GM12865 (cell line): ENCODE results near the gene MAK.

Experiments
- DNase-seq: peaks from one replicate; pipeline ENCODE4 v3.0.0; 2010; ENCODE audit warnings: low read depth
- H3K4me3 ChIP-seq: 2 replicates; pipeline ENCODE4 v1.5.1; 2011; ENCODE audit warnings: mild to moderate bottlenecking, low read depth, low read length, control low read depth
- CTCF ChIP-seq: IDR thresholded peaks from 2 replicates; pipeline ENCODE4 v1.5.1; 2011; ENCODE audit warnings: low read length, control low read depth, low read depth, inconsistent platforms; ENCODE audit not compliant: insufficient read depth; ENCODE audit errors: missing control alignments

Gene MAK

GRCh38 chr6:10719296-10719963, 118.9 kb downstream of the MAK start:
- no peak for TF ChIP-seq CTCF
- DNase-seq = no peak
- no peak overlapping the region for H3K4me3 ChIP-seq

GRCh38 chr6:10713962-10714361, 124.4 kb downstream of the MAK start:
- DNase-seq = no peak
- no peak for TF ChIP-seq CTCF
- no peak overlapping the region for H3K4me3 ChIP-seq
